ENCODE data around the gene SLC15A2.
"Not testable (repeated sequence)": the region's sequence is repeated elsewhere in the genome, so short reads cannot be mapped to it uniquely, and the experiment has no call there.

SLC15A2 gene

GRCh38 chr3:121894301-121894990 is at the start of gene SLC15A2:
Gene SLC15A2 (plus strand): TSS chr3:121894401. CDS start chr3:121894477, 76 bp downstream.
- no peak for DNase-seq

- DNase-seq, result no peak
These were observed 49.3 kb upstream of the SLC15A2 start for GRCh38 chr3:121844892-121845291.

GRCh38 chr3:121852256-121852655 is 41.9 kb upstream of the SLC15A2 start:
- no peak for DNase-seq

GRCh38 chr3:121855555-121855954 is 38.6 kb upstream of the SLC15A2 start:
- no peak for DNase-seq

GRCh38 chr3:121857778-121858177 is 36.4 kb upstream of the SLC15A2 start:
- DNase-seq, result not testable (repeated sequence)

- DNase-seq, result not testable (repeated sequence)
These were observed 31.0 kb upstream of the SLC15A2 start for GRCh38 chr3:121863247-121863646.

GRCh38 chr3:121863801-121864200 is 30.4 kb upstream of the SLC15A2 start:
- no peak for DNase-seq

- DNase-seq, result no peak
These were observed 24.5 kb upstream of the SLC15A2 start for GRCh38 chr3:121869736-121870135.

GRCh38 chr3:121870717-121871116 is 23.5 kb upstream of the SLC15A2 start:
- DNase-seq, result no peak

GRCh38 chr3:121871430-121871829 is 22.8 kb upstream of the SLC15A2 start:
- DNase-seq, result no peak

- no peak for DNase-seq
These were observed 15.8 kb upstream of the SLC15A2 start for GRCh38 chr3:121878411-121878810.

- DNase-seq, result no peak
These were observed 10.7 kb upstream of the SLC15A2 start for GRCh38 chr3:121883507-121883906.

- no peak for DNase-seq
These were observed 8.8 kb upstream of the SLC15A2 start for GRCh38 chr3:121885386-121885785.

GRCh38 chr3:121895121-121895520 is 920 bp downstream of the SLC15A2 start:
- no peak for DNase-seq

GRCh38 chr3:121895736-121896135 is 1.5 kb downstream of the SLC15A2 start:
- DNase-seq, result no peak

GRCh38 chr3:121896823-121897222 is 2.6 kb downstream of the SLC15A2 start:
- DNase-seq, result no peak

GRCh38 chr3:121897296-121897695 is 3.1 kb downstream of the SLC15A2 start:
- no peak for DNase-seq

GRCh38 chr3:121913305-121913990 is 19.2 kb downstream of the SLC15A2 start:
- DNase-seq, result no peak

- DNase-seq, result no peak
These were observed 20.1 kb downstream of the SLC15A2 start for GRCh38 chr3:121914081-121914998.

GRCh38 chr3:121916189-121916588 is 22.0 kb downstream of the SLC15A2 start:
- no peak for DNase-seq

GRCh38 chr3:121918779-121919483 is 24.7 kb downstream of the SLC15A2 start:
- DNase-seq, result no peak

GRCh38 chr3:121924734-121925133 is 30.5 kb downstream of the SLC15A2 start:
- no peak for DNase-seq

- DNase-seq, result no peak
These were observed 32.2 kb downstream of the SLC15A2 start for GRCh38 chr3:121926380-121926779.

Measured in cerebellar nuclear complex (tissue), 1 donor.